GM23338 (cell line): ENCODE data around the gene CDK18. TPM values are rescaled to one million over a fixed set of nuclear protein-coding genes. Genes with fewer than 3 reads are reported as not detected.

Source experiments
- ATAC-seq: fragments of 200-7000 bp; cut with Tn5 transposase; 3 replicates; pipeline ENCODE4 v1.9.1; 2020
- DNase-seq: peaks from one replicate; pipeline ENCODE4 v3.0.0-alpha.2; 2015; ENCODE audit warnings: low spot score
- H2AFZ ChIP-seq: fragments of 200-600 bp; sonication (generic); 2 replicates; pipeline ENCODE4 v1.8.0; 2016; ENCODE audit warnings: antibody characterized with exemption, mild to moderate bottlenecking, moderate library complexity
- H3F3A ChIP-seq: fragments of 200-600 bp; sonication (generic); replicated peaks from 2 replicates; pipeline ENCODE4 v1.8.0; 2017; ENCODE audit warnings: antibody characterized with exemption, mixed run types, low read depth
- H3K27ac ChIP-seq: fragments of 200-600 bp; sonication (generic); 2 replicates; pipeline ENCODE4 v1.6.1; 2016; ENCODE audit warnings: low read depth
- H3K27me3 ChIP-seq: fragments of 200-600 bp; sonication (generic); 2 replicates; pipeline ENCODE4 v1.8.0; 2016; ENCODE audit warnings: mild to moderate bottlenecking, mixed run types, moderate library complexity; ENCODE audit not compliant: insufficient read depth
- H3K36me3 ChIP-seq: fragments of 200-600 bp; sonication (generic); 2 replicates; pipeline ENCODE4 v1.8.0; 2016; ENCODE audit warnings: mild to moderate bottlenecking; ENCODE audit not compliant: insufficient read depth
- H3K4me1 ChIP-seq: fragments of 200-600 bp; sonication (generic); 2 replicates; pipeline ENCODE4 v1.8.0; 2016; ENCODE audit warnings: mild to moderate bottlenecking, moderate library complexity; ENCODE audit not compliant: insufficient read depth
- H3K4me2 ChIP-seq: fragments of 200-600 bp; sonication (generic); 2 replicates; pipeline ENCODE4 v1.7.1; 2017; ENCODE audit warnings: mixed run types
- H3K4me3 ChIP-seq: fragments of 200-600 bp; sonication (generic); 2 replicates; pipeline ENCODE4 v1.6.1; 2016; ENCODE audit warnings: mixed run types
- H3K79me2 ChIP-seq: fragments of 200-600 bp; sonication (generic); replicated peaks from 2 replicates; pipeline ENCODE4 v1.8.0; 2017; ENCODE audit warnings: mild to moderate bottlenecking; ENCODE audit not compliant: insufficient read depth
- H3K9me2 ChIP-seq: fragments of 200-600 bp; sonication (generic); 2 replicates; pipeline ENCODE4 v1.8.0; 2017; ENCODE audit not compliant: insufficient read depth
- H4K20me1 ChIP-seq: fragments of 200-600 bp; sonication (generic); replicated peaks from 2 replicates; pipeline ENCODE4 v1.8.0; 2017; ENCODE audit warnings: mild to moderate bottlenecking; ENCODE audit not compliant: insufficient read depth
- H3K27ac Mint-ChIP-seq: 2 replicates; pipeline ENCODE4 v1.8.0; 2020; ENCODE audit warnings: inconsistent platforms, mild to moderate bottlenecking, moderate library complexity, mixed read lengths
- H3K27me3 Mint-ChIP-seq: 3 replicates; pipeline ENCODE4 v1.8.0; 2022; ENCODE audit warnings: low read depth, mild to moderate bottlenecking, moderate library complexity, mixed read lengths, inconsistent platforms; ENCODE audit not compliant: insufficient read depth, poor library complexity
- H3K36me3 Mint-ChIP-seq: 3 replicates; pipeline ENCODE4 v1.8.0; 2021; ENCODE audit warnings: low read depth, mild to moderate bottlenecking, inconsistent platforms, moderate library complexity, mixed read lengths
- H3K4me1 Mint-ChIP-seq: 3 replicates; pipeline ENCODE4 v1.8.0; 2020; ENCODE audit warnings: mild to moderate bottlenecking, inconsistent platforms, mixed read lengths
- H3K4me3 Mint-ChIP-seq: 3 replicates; pipeline ENCODE4 v1.8.0; 2021; ENCODE audit warnings: moderate library complexity, mild to moderate bottlenecking, inconsistent platforms, mixed read lengths
- H3K9me3 Mint-ChIP-seq: 3 replicates; pipeline ENCODE4 v1.8.0; 2020; ENCODE audit warnings: moderate library complexity, mild to moderate bottlenecking, inconsistent platforms, mixed read lengths
- CREB1 ChIP-seq: fragments of 250-450 bp; sonication (Bioruptor Pico); IDR thresholded peaks from 2 replicates; pipeline ENCODE4 v1.5.0; 2020; ENCODE audit warnings: low read depth, mild to moderate bottlenecking, moderate library complexity
- EZH2phosphoT487 ChIP-seq: fragments of 200-600 bp; sonication (generic); IDR thresholded peaks from one replicate; pipeline ENCODE4 v1.8.1; 2018; ENCODE audit warnings: antibody characterized with exemption; ENCODE audit not compliant: unreplicated experiment
- POLR2AphosphoS5 ChIP-seq: IDR thresholded peaks from 2 replicates; pipeline ENCODE4 v1.6.1; 2016; ENCODE audit warnings: antibody characterized with exemption, low read depth
- ZNF462 ChIP-seq: fragments of 250-450 bp; sonication (Bioruptor Pico); IDR thresholded peaks from 2 replicates; pipeline ENCODE4 v1.5.0; 2020; ENCODE audit warnings: mild to moderate bottlenecking, moderate library complexity
- long read RNA-seq: library from polyadenylated mRNA; unstranded; transcript quantifications from one replicate; pipeline ENCODE4 v2.0.0, GENCODE V29; 2020; ENCODE audit not compliant: unreplicated experiment
- polyA plus RNA-seq: library from polyadenylated mRNA; unstranded; fragments of >200 nt; fragmentation: Nextera tagmentation; extraction: Ambion mirVana; gene quantifications from 2 replicates; pipeline ENCODE4 v1.2.1, GENCODE V29; 2016
- total RNA-seq: library from RNA; depleted of rRNA; stranded (reverse); fragments of >200 nt; shearing (Covaris generic); gene quantifications from 2 replicates; pipeline ENCODE4 v1.2.3, GENCODE V29; 2014; rRNA removed
- TF ChIP-seq, protein P1 (sequence below), 2 experiments: fragments of 200-600 bp in 1 of 2; sonication (generic) in 1 of 2; conservative IDR thresholded peaks; 2 replicates each; pipeline versions ENCODE4 v1.5.1 to v1.6.1; 2016 to 2017; ENCODE audit warnings: antibody characterized with exemption in 2 of 2, low read depth in 2 of 2, mild to moderate bottlenecking in 2 of 2, moderate library complexity in 1 of 2

The CDK18 gene
- 34.3 and 46.5 TPM in 2 replicates for total RNA-seq
- 17.3 and 21.1 TPM in 2 replicates for polyA plus RNA-seq
- long read RNA-seq, partial matches to known transcripts = 0 of 3 reads
- long read RNA-seq, other reads (novel, unspliced or antisense) = 3 of 3 reads

DNA sequence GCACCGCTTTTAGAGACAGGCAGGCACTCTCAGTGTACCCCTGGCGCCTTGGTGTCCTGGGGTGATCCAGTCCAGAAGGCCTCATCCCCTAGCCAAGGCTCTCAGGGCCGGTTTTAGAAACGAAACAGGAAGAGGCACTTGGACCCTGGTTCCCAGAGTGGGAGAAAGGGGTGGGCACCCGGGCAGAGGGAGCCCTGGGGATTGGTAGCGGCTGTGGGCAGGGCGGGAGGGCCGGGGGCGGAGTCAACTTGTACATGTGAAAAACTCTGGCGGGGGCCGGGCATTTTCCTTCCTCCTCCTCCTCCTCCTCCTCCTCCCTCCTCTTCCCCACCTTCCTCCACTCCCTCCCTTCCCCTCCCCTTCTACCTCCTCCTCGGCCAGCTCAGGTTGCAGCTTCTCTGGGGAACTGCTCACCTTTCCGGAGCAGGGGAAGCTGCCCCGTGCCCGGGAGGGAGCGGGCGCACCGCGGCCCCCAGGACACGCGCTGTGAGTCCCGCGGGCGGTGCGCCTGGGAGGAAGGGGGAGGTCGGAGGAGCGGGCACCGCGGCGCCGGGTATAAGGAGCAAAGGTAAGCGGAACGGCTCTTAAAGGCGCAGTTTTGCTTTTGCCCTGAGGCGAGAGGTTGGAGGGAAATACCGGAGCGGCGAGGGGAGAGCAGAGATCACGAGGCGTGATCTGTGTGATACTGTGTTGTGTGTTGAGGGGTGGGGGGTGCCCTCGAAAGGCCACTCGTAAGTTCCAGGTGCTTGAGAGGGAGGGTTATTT lies at the start of gene CDK18:
CDK18 (plus strand) TSS at position 359 of the 765 bp plus-strand sequence. CDS start 18,499 bp downstream, outside the sequence.
- ATAC-seq (peak; percentile 77), DNase-seq (peak; percentile 96)
- no peaks in the 10 kb centered on the region for H3K36me3 ChIP-seq
- TF ChIP-seq ZNF462 (CRISPR knock-in tag) (no peak), CREB1 (CRISPR knock-in tag) (no peak; the same call in 1 of the 2 replicates), POLR2AphosphoS5 (peak; percentile 87), EZH2phosphoT487 (no peak)
- TF ChIP-seq, protein P1, sequence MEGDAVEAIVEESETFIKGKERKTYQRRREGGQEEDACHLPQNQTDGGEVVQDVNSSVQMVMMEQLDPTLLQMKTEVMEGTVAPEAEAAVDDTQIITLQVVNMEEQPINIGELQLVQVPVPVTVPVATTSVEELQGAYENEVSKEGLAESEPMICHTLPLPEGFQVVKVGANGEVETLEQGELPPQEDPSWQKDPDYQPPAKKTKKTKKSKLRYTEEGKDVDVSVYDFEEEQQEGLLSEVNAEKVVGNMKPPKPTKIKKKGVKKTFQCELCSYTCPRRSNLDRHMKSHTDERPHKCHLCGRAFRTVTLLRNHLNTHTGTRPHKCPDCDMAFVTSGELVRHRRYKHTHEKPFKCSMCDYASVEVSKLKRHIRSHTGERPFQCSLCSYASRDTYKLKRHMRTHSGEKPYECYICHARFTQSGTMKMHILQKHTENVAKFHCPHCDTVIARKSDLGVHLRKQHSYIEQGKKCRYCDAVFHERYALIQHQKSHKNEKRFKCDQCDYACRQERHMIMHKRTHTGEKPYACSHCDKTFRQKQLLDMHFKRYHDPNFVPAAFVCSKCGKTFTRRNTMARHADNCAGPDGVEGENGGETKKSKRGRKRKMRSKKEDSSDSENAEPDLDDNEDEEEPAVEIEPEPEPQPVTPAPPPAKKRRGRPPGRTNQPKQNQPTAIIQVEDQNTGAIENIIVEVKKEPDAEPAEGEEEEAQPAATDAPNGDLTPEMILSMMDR (conservative IDR thresholded peaks at IDR 0.05; ENCODE audit: low read depth in 2 of 2) = no peak
- Mint-ChIP-seq H3K27me3 (peaks cover 2% of the 10 kb centered on the region), H3K4me1 (peaks cover 58% of the 10 kb centered on the region), H3K27ac (peak within 1 kb of the TSS; percentile 88), H3K36me3 (peaks cover 14% of the 10 kb centered on the region; the same call in 2 of the 3 replicates), H3K9me3 (no peaks in the 10 kb centered on the region; the same call in 2 of the 3 replicates), H3K4me3 (peak within 1 kb of the TSS; percentile 79)
- peak within 1 kb of the TSS; percentile 98 for H3K4me2 ChIP-seq
- no peaks in the 10 kb centered on the region for H3K9me2 ChIP-seq
- H2AFZ ChIP-seq = peak within 1 kb of the TSS; percentile 88
- H3K79me2 ChIP-seq = peaks cover 39% of the 10 kb centered on the region
- peaks cover 12% of the 10 kb centered on the region for H4K20me1 ChIP-seq
- peak within 1 kb of the TSS; percentile 96 for H3K4me3 ChIP-seq
- no peaks in the 10 kb centered on the region for H3K27me3 ChIP-seq
- peak within 1 kb of the TSS; percentile 87 for H3K27ac ChIP-seq
- 0 out of 2 replicates have a peak, but pooled peaks cover 4% of the 10 kb centered on the region for H3F3A ChIP-seq
- H3K4me1 ChIP-seq = peaks cover 31% of the 10 kb centered on the region
